A673 (cell line): Measurements from ENCODE around the gene ZC3H12C. TPM values are rescaled to one million over a fixed set of nuclear protein-coding genes. Genes with fewer than 3 reads are reported as not detected.
A peak's percentile ranks its signal among the peaks of the same experiment; 100 is the strongest.

Experiments
- BruUV-seq: library from RNA; stranded (reverse); fragments of 400-500 nt; replicated peaks from 2 replicates; lab custom pipeline; 2021; lab: Mats Ljungman, UMichigan
- CTCF ChIA-PET: fragments of 300-600 bp; sonication (Branson Sonifier 250); formaldehyde crosslinking; loops from one replicate; lab custom pipeline; 2022; ENCODE audit warnings: antibody characterized with exemption; lab: Charles Lee
- POLR2A ChIA-PET: fragments of 300-600 bp; sonication (Branson Sonifier 250); formaldehyde crosslinking; loops from one replicate; lab custom pipeline; 2022; ENCODE audit warnings: antibody characterized with exemption; ENCODE audit not compliant: low non-redundant PET; lab: Charles Lee
- DNase-seq: peaks from one replicate; pipeline ENCODE4 v3.0.0-alpha.2; 2015; ENCODE audit warnings: low spot score
- H3K27ac ChIP-seq: fragments of 200-600 bp; sonication (generic); 2 replicates; pipeline ENCODE4 v1.5.1; 2016; ENCODE audit warnings: mixed run types, low read depth, mild to moderate bottlenecking, mixed read lengths, antibody characterized with exemption, low read length; ENCODE audit not compliant: poor library complexity, severe bottlenecking
- H3K27me3 ChIP-seq: fragments of 200-600 bp; sonication (generic); replicated peaks from 2 replicates; pipeline ENCODE4 v1.6.1; 2017; ENCODE audit warnings: mixed run types, low read depth, mild to moderate bottlenecking, mixed read lengths, antibody characterized with exemption, low read length; ENCODE audit not compliant: insufficient read depth, poor library complexity
- H3K36me3 ChIP-seq: fragments of 200-600 bp; sonication (generic); 2 replicates; pipeline ENCODE4 v1.6.1; 2016; ENCODE audit warnings: mixed run types, mild to moderate bottlenecking, mixed read lengths, antibody characterized with exemption, low read length; ENCODE audit not compliant: insufficient read depth, poor library complexity, severe bottlenecking
- H3K4me1 ChIP-seq: fragments of 200-600 bp; sonication (generic); 2 replicates; pipeline ENCODE4 v1.6.1; 2017; ENCODE audit warnings: mixed run types, mild to moderate bottlenecking, mixed read lengths, antibody characterized with exemption, low read length; ENCODE audit not compliant: insufficient read depth, poor library complexity, severe bottlenecking
- H3K4me3 ChIP-seq: fragments of 200-600 bp; sonication (generic); 2 replicates; pipeline ENCODE4 v1.5.1; 2016; ENCODE audit warnings: low read depth, mixed run types, mild to moderate bottlenecking, mixed read lengths, low read length; ENCODE audit not compliant: poor library complexity, severe bottlenecking
- H3K9me3 ChIP-seq: fragments of 200-600 bp; sonication (generic); 2 replicates; pipeline ENCODE4 v1.6.1; 2016; ENCODE audit warnings: mixed run types, low read depth, mild to moderate bottlenecking, mixed read lengths, antibody characterized with exemption, low read length; ENCODE audit not compliant: poor library complexity, severe bottlenecking
- CTCF ChIP-seq: fragments of 300-800, 200-600 bp; sonication (generic); conservative IDR thresholded peaks from 2 replicates; pipeline ENCODE4 v1.5.1; 2017; ENCODE audit warnings: low read depth, mild to moderate bottlenecking, antibody characterized with exemption, low read length, moderate library complexity, mixed read lengths
- EZH2 ChIP-seq: fragments of 200-600 bp; sonication (generic); IDR thresholded peaks from 2 replicates; pipeline ENCODE4 v1.6.1; 2017; ENCODE audit warnings: borderline replicate concordance, low read depth, mild to moderate bottlenecking, mixed read lengths, antibody characterized with exemption, low read length; ENCODE audit not compliant: poor library complexity, severe bottlenecking
- intact Hi-C: fragments of 100-400 bp; cut with micrococcal nuclease; formaldehyde crosslinking; loops from one replicate; pipeline ENCODE4 v1.10.0; 2022; ENCODE audit not compliant: unreplicated experiment
- total RNA-seq: library from RNA; stranded (reverse); gene quantifications from 2 replicates; pipeline ENCODE4 v1.2.3, GENCODE V29; 2021

ZC3H12C gene
- total RNA-seq, 1 experiment from 2014 or later = 21.7 TPM

- ChIA-PET CTCF (interaction anchor here (1.1 kb wide), 1 partner anchor 31 kb away, joined by 6 read pairs; no protein-coding TSS in a partner anchor), POLR2A (no interaction called here)
- Histone ChIP-seq H3K27ac (no peak overlapping the region), H3K27me3 (no peaks in the 10 kb centered on the region), H3K9me3 (no peaks in the 10 kb centered on the region), H3K4me1 (peaks cover 20% of the 10 kb centered on the region), H3K36me3 (peaks cover 8% of the 10 kb centered on the region), H3K4me3 (no peak overlapping the region)
- intact Hi-C loops = loop anchor here (5.0 to 10.0 kb wide), 2 partner anchors 77 to 315 kb away; partner anchors contain the start of gene ZC3H12C
- no TSS peak for BruUV-seq
- TF ChIP-seq CTCF (no peak), EZH2 (no peak)
- no peak for DNase-seq
Measured at GRCh38 chr11:110169738-110170137, 76.5 kb downstream of the ZC3H12C start.

GRCh38 chr11:110172468-110173065 lies 79.4 kb downstream of the ZC3H12C start:
- H3K27ac ChIP-seq = no peak overlapping the region
- intact Hi-C loops = loop anchor here (2.0 to 10.0 kb wide), 3 partner anchors 80 to 318 kb away; partner anchors contain the start of gene ZC3H12C
- BruUV-seq = no TSS peak
- H3K9me3 ChIP-seq = no peaks in the 10 kb centered on the region
- DNase-seq = peak; percentile 45
- peaks cover 45% of the 10 kb centered on the region for H3K4me1 ChIP-seq
- no peak overlapping the region for H3K4me3 ChIP-seq
- no peaks in the 10 kb centered on the region for H3K36me3 ChIP-seq
- 0 out of 2 replicates have a peak, but pooled peaks have one; percentile 11 for TF ChIP-seq CTCF
- TF ChIP-seq EZH2 = no peak
- no peaks in the 10 kb centered on the region for H3K27me3 ChIP-seq
- ChIA-PET CTCF (no interaction called here), POLR2A (no interaction called here)

GRCh38 chr11:110173811-110174644 lies 80.8 kb downstream of the ZC3H12C start:
- Histone ChIP-seq H3K27me3 (no peaks in the 10 kb centered on the region), H3K27ac (no peak overlapping the region), H3K9me3 (no peaks in the 10 kb centered on the region), H3K4me1 (peaks cover 45% of the 10 kb centered on the region), H3K36me3 (no peaks in the 10 kb centered on the region), H3K4me3 (peak overlapping the region; percentile 9)
- intact Hi-C loops = loop anchor here (2.0 to 10.0 kb wide), 3 partner anchors 82 to 319 kb away; partner anchors contain the start of gene ZC3H12C
- ChIA-PET POLR2A (no interaction called here), CTCF (no interaction called here)
- TF ChIP-seq CTCF (peak; percentile 98), EZH2 (no peak)
- peak; percentile 87 for DNase-seq
- BruUV-seq = no TSS peak
